ENCODE data around the gene TRMT1.

Gene TRMT1

DNA sequence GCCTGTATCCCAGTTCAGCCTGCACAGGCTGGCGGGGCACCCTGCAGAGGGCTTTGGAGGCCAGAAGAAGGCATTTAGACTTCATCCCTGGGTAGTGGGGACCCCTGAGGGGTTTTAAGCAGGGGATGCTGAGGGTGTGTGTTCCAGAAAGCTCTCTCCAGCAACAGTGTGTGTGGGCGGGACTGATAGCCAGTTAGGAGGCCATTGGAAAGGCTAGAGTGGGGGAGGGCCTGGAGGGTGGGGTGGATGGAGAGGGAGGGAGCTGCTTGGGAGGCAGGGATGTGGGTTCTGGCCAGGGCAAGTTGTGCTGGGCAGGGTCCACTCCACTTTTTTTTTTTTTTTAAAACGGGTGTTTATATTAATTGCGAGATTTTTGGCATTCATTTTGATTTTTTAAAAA lies 42.2 kb downstream of the TRMT1 start:
- FAIRE-seq: no peak
- DNase-seq (ENCODE audit: insufficient read length, low spot score): no peak

DNA sequence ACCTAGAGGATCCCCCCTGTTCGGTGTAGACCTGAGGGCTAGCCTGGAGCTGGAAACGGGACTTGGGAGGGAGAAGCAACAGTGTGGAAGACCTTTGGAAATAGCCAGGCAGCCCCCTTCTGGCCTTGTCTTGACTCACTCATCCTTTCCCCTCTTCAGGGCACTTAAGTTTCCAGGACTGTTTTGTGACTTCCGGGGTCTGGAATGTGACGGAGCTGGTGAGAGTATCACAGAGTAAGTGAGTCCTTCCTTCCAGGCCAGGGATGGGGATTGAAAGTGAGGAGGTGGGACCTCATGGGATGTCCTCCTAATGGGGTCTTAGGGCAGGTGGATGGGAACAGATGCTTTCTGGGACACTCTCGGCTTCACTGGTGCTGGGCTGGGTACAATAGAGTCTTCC lies 43.3 kb downstream of the TRMT1 start:
- FAIRE-seq: no peak
- no peak for DNase-seq (ENCODE audit: insufficient read length, low spot score)

DNA sequence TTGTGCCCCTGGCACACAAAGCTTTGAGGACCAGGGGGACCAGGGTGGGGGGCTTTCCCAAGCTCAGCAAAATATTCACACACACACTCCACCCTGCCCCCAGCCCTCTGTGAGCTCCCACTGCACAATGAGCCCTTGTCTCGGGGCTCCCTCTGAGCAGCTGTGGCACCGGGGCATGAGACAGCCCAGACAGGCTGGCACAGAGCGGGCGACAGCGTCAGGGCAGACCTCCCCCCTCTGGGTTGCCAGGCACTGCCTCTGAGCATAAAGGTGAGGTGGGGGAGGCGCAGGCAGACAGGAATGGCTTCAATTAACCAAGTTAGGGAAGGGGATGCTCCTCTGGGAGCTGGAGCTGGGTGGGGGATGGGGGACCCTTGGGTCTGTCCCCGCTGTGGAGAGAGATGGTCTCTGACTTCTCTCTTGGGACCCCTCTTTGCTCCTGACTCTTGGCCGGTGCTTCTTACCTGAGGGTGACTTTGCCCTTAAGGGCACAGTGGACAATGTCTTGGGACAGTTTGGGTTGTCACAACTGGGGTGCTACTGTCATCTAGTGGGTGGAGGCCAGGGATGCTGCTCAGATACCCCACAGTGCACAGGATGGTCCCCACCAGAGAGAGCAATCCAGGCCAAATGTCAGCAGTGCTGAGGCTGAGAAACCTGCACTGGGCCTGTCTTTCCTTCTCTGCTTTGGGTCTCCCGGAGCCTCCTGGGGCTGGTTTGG lies 44.2 kb downstream of the TRMT1 start:
- DNase-seq (ENCODE audit: insufficient read length, low spot score): no peak
- FAIRE-seq: no peak

DNA sequence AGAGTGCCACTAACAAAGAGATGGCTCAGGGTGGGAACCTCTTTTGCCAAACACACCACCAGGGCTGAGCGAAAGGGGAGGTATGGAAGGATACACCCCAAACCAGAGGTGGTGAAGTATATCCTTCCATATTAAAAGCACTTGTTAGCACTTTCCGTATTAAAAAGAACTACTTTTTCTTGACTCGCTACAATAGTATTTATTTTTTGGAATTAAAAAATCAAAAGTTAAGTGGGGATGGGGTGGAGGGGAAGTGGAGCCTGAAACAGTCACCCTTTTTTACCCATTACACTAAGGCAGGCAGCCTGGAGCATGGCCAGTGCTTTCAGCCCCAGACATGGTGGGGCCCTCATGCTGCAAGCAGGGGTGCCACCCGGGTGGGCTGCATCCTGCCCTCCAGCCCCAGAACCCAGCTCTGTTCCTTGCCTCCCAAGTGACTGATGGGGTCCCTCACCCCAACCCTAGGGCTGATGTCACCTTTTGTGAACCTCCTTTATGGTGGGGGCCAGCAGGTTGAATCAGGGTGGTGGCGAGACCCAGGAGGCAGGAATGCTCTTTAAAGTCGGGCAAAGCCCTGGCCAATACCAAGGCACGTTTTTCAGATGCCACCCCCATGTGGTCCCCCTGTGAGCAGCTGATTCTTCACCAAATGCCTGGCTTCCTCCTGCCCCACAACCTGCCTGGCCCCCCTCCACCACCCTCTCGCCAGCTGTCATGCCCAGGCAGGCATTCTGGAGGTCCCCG lies 44.9 kb downstream of the TRMT1 start:
- no peak for DNase-seq (ENCODE audit: insufficient read length, low spot score)
- no peak for FAIRE-seq

DNA sequence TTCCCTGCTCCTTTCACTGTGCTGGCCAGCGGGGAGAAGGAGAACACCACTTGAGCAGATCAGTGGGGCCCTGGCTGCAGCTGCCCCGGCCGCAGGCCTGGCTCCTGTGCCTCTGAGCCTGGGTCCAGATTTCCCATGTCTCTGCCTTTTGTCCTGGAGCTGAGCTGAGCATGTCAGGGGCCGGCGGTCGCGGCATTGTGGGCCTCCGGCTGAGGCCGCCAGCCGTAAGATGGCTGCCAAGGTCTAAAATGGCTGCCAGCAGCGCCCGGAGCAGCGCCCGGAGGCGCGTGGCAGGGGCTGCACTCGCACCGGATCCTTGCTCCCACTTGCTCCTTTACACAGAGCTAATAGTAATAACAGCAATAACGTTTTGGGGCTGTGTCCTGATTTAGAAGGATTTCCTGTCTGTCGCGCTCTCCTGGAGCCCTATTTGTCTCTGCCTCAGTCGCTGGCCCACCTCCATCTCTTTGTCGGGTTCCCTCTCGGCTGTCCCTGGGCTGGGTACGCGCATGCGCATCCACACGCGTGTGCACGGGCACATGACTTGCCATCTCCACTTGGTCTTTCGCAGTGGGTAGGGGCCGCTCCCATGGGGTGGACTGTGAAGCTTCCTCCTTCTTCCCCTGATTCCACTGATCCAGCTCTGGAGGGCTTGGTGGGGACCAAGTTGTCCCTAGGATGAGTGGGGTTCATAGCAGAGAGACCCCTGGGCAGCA lies 46.0 kb downstream of the TRMT1 start:
- FAIRE-seq (no peak), DNase-seq (ENCODE audit: insufficient read length, low spot score) (no peak)

DNA sequence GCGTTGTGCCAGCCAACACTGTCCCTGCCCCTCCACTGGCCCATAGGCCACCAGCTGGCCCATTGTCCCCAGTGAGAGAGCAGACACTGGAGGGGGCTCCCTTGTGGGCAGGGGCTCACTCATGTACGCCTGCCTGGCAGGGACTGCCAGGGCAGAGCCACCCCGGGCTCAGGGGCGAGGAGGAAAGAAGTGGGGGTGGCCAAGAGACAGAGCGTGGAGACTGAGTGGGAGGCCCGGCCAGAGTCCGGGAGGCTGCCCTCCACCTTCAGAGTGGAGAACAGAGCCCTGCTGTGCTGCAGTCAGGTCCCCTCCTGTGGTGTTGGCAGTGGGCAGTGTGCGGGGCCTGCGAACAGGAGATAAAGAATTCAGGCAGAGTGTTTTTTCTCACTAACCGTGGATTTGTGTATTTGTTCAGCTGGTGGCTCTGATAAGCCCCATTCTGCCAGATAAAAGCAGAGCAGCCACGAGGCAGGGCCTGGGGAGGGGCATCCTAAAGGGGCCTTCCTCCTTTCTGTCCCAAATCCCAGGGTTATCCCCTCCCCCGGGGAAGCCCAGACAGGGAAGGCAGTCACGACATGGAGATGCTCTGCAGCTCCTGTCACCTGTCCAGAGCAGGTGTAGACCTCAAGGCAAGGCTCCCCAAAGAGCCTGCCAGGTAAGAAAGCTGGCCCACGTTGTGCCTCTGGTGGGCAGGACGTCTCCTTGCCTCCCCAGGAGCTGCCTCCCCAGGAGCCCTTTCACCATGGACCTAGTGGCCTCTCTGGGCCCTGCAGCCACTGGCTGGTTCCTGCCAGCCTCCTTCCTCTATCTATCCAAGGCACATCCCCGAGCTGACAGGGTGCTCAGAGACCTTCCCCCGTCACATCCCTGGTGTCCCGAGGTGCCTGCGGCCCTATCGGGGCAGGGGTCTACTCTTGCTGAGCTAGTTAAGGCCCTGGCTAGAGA lies 46.9 kb downstream of the TRMT1 start:
- DNase-seq (ENCODE audit: insufficient read length, low spot score) (no peak), FAIRE-seq (no peak)

DNA sequence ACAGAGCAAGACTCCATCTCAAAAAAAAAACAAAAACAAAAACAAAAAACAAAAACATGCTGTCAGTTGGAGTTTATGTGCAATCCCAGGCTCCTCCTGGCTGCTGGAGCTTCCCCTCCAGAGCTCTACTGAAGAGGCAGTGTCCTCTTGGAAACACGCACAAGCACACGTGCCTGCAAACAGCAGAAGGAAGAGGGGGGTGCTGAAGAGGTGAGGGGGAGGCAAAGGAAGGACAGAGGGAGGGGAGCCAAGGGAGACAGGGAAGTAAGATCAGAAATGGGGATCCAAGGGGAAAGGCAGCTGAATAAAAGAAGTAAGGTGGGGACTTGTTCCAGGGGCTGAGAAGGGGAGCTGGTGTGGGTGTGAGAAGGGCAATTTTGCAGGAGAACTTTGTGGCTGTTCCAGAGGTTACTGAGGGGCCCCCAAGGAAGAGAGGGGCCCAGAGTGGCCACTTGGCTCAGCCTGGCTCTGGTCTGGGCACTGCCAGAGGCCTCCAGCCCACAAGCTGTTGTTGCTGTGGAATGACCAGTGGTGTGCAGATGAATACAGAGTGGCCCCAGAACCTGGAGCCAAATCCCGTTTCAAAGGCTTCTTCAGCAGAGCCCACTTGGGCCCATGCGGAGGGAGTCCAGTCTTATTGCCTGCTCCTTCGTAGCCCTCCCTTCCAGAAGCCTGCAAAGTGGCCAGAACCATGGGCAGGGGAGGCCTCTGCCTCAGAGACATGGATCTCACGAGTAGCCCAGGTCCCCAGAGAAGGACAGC lies 48.3 kb downstream of the TRMT1 start:
- FAIRE-seq (no peak), DNase-seq (ENCODE audit: insufficient read length, low spot score) (no peak)

DNA sequence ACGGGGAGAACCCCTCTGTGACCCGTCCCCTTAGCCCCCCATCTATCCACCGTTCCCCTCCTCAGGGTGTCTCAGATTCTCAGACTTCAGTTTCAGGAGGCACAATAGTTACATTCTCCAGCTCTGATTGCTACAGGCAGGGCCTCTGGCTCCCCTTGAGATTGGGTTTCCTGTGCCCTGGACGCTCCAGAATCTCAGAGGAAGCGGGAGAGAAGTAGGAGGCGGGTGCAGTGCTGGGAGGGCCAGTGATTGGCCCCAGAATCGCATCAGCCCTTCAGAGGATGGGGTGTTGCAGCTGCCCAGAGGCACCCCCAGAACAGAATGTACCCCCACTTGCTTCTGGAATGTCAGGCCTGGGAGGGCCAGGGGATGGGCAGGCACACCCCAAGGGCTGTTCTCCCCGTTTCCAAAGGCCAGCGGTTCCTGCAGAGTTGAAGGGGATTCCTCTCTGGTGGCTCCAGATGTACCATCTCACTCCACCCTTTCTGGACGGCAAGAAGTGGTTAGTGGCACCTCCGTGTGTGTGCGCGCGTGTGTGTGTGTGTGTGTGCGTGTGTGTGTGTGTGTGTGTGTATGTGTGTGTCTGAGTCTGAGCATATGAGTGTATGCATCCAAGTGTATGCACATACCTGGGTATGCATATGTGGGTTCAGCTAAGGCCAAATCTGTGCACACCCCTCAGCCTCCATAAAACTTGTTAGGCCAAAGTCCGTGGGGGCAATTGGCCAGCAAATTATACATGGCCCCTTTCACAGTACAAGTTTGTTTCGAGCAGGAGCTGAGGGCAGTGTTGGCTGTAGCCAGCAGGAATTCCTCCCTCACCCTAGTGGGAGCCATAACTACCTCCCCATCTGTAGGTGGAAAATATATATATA lies 49.4 kb downstream of the TRMT1 start:
- FAIRE-seq (no peak), DNase-seq (ENCODE audit: insufficient read length, low spot score) (no peak)

DNA sequence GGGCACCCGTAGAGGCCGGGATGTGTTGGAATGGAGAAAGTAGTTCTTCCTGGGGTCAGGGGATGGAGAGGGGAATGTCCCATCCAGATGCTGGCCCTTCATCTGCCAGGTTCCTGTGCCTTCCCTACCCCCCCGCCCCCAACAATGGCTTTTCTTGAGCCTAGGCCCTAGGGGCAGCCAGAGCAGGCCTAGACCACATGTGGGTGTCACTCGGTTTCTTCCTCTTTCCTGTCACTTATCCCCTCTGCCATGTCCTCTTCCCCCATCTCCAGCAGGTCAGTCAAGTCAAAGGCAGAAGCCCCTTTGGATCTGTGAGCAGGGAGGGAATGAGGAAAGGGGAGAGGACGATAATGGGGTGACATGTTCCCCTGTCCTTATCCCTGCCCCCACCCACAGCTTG lies 50.3 kb downstream of the TRMT1 start:
- DNase-seq (ENCODE audit: insufficient read length, low spot score) (no peak), FAIRE-seq (no peak)

DNA sequence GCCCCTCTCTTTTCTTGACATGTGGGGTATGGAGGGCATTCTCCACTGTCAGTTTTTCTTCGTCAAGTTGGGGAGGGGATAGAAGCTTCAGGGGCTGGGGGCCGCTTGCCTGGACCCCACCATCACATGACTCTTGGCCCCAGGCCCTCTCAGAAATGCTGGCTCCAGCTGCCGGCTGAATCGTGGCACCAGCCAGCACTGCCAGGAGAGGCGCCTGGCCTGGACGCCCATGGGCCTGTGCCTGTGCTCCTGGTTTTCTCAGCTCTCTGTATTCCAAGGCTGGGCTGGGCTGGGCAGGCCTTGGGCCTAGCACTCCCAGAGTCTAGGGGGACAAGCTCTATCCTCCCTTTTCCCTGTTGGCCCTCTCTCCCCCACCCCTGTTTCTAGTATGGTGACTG lies 52.4 kb downstream of the TRMT1 start:
- FAIRE-seq (no peak), DNase-seq (ENCODE audit: insufficient read length, low spot score) (no peak)

DNA sequence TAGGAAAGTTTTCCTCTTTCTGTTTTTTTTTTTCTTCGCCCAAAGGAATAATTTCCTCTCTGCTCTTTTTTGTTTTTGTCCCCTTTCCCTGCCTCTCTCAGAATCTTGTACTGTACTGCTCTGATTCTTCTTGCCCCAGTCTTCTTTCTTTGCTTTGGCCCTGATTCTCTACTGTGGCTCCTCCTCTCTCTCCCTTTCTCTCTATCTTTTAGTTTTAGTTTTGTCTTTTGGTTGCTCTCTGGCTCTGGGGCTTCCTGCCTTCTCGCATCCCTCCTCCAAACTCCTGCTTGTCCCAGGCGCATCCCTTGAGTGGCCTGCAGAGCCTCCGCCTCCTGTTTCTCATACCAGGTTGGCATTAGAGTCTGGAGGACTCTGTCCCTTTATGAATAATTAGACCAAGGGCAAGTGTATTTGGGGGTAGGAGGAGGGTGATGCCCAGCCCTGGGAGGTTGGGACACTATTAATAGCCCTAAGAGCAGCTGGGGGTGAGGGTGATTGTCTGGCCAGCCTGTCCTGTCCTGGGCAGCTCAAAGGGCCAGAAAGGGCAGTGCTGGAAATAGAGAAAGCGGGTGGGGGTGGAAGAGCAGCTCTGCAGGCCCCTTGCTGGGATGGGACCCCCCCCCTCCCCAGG lies 53.0 kb downstream of the TRMT1 start:
- no peak for FAIRE-seq
- DNase-seq (ENCODE audit: insufficient read length, low spot score): no peak

DNA sequence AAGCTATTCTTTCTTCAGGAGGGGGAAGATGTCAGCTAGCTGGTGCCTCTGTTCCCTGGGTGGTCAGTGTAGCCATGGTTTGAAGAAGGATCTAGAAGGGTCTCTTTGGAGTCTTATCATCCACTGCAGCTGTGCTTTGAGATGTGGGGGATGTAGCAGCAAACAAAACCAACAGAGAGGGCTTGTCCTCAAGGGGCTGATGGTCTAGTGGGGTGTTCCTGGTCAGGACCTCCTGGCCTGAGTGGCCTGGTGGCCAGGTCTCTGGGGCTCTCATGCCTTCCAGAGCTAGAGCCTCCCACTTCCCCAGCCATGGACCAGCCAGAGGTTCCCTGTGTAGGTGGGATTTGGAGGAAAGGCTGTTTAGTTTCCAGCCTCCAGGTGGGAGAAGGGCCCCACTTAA lies 54.2 kb downstream of the TRMT1 start:
- FAIRE-seq (no peak), DNase-seq (ENCODE audit: insufficient read length, low spot score) (no peak)

DNA sequence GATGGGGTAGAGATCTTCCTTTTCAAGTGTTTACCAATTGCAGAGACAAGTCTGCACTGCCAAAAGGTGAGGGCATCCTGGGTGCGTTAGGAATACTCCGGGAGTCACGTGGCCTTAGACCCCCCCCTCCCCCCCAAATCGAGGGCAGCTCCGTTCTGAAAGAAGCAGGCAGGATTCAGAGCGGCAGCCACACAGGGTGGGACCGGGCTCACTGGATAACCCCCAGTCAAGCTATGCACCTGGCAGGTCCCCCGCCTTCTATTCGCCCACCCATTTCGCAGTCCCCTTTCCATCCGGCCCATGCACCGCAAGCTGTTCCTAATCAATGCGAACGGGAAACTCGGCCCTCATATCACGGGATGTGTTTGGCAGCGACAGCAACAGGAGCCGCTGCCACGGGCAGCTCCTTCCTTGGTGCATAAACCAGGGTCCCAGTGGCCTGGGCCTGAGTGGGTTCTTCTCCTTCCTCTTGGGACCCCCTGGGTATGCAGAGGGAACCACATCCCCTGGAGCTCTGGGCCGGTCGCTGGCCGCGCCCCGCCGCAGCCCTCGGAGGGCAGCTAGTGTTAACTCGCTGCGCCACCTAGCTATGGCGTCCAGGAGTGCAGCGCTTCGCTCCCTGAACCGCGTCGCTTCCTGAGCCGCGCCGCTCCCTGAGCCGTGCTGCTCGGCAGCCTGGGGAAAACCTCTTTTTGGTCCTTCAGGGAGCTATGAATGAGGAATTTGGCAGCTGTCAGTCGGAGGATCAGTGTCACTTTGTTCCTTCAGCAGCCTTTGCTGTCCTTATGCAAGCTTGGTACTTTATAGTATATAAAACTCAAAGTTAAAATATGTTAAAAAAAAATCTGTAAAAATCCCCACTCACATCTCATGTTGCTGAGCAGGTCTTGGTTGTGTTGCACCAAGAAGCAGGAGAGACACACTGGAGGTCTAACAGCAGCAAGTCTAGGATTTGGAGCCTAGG lies 55.3 kb downstream of the TRMT1 start:
- peak; percentile 93 for DNase-seq (ENCODE audit: insufficient read length, low spot score)

DNA sequence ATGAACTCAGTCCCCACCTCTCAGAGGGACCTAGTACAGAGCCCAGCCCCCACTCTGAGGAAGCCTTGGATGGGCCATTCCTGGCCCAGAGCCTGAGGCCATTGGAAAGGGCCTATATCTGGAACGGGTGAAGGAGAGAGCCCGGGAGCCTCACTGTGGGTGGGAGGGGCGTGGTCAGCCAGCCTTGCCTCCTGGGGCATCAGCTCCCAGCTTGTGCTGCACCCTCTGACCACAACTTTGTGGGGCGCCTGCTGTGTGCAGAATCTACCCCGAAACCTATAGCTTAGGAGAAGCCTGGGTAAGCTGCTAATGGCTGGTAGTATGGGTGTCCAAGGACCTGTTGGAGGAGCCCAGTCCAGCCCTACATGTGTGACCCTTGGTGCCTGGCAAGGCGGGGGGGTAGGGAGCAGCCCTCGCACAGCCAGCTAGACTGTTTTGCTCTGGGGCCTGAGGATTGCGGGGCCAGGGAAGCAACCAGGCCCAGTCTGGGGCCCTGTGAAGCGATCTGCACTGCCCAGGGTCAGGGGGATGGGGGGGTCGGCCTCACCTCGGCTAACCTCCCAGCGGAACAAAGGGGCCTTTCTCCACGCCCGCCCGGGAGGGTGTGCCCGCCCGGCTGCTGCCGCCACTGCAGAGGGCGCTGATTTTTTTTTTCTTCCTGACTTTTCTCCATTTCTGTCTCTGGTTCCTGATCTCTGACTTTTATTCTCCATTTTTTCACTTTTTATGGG lies 56.1 kb downstream of the TRMT1 start:
- DNase-seq (ENCODE audit: insufficient read length, low spot score) (no peak), FAIRE-seq (no peak)

More for the DNA sequence above, 55.3 kb downstream of the TRMT1 start:
- FAIRE-seq: peak; percentile 74

DNA sequence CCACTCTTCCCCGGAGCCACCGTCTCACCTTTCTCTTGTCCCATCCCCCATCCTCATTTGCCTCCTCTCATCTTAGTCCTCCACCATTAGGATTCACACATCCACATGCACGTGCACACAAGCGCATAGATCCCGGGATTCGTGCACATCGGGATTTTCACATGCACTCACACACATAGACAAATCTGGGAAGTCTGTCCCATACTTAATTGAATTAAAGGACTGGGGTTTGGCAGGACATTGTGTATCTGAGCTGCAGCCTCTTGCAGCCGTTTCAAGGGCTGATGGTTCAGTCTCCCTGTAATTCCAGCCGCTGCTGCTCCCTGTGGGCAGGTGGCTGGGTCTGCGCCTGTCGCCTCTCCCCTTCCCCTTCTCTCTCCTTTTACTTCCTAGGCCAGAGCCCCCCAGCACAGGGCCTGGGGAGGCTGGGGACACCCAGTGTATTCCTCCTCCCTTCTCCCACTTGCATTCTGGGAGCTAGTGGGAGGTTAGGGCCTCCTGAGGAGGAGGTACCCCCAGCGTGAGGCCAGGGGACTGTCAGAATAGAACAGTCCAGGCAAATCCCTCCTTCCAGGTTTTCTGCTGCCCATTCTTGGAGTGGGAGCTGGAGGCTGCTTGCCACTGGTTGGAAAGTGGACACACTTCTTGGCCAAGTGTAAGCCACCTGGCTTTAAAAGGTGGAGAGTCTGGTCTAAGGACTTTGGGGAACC lies 57.4 kb downstream of the TRMT1 start:
- no peak for FAIRE-seq

DNA sequence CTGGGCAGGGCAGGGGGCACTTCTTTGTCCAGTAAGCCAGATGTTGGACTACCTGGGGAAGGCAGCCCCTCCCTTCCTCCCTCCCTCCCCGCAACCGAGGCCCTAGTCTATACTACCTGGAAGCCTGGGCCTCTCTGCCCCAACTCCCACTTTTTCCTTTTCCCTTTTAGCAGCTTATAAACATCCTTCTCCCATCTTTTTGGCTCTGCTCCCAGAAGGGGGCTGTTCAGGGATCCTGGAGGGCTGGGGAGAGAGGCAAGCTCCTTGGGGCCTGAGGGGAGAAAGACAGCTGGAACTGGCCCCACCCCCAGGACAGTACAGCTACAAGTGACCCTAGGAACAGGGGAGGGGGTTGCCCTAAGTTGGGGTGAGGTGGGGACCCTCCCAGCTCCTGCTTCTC lies 58.8 kb downstream of the TRMT1 start:
- no peak for DNase-seq (ENCODE audit: insufficient read length, low spot score)
- FAIRE-seq: no peak

More for the DNA sequence above, 57.4 kb downstream of the TRMT1 start:
- no peak for DNase-seq (ENCODE audit: insufficient read length, low spot score)

Measured in GM19239 (cell line).